Measurements from ENCODE around the gene GZMM. TPM values are rescaled to one million over a fixed set of nuclear protein-coding genes. Genes with fewer than 3 reads are reported as not detected.

The GZMM gene
- total RNA-seq: not detected in 2 replicates

GRCh38 chr19:543910-544608, at the start of gene GZMM:
GZMM (plus strand) TSS chr19:544053; CDS start chr19:544072, 19 bp downstream.

DNA sequence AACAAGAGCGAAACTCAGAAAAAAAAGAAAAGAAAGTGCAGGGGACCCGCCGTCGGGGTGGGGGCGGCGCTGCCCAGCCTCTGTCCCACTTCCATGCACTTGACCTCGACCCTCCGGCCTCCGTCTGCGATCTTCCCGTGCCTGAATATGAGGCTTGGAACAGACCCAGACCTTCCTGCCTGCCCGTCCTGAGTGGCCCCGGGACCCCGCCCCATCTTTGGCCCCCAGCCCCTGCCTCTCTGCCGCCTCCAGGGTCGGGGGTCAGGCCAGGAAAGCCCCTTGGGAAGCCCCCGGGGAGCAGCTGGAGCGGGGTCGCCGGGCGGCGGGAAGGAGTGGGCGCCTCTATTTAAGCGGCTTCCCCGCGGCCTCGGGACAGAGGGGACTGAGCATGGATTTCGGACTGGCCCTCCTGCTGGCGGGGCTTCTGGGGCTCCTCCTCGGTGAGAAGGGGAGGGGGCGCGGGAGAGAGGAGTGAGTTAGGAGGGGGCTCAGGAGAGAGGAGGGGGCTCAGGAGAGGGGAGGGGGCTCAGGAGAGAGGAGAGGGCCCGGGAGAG, 47.7 kb upstream of the GZMM start, which contains the start of gene MADCAM1:
Gene MADCAM1 (plus strand): TSS at position 375 of the 554 bp plus-strand sequence. CDS start 14 bp downstream, at position 389.

DNA sequence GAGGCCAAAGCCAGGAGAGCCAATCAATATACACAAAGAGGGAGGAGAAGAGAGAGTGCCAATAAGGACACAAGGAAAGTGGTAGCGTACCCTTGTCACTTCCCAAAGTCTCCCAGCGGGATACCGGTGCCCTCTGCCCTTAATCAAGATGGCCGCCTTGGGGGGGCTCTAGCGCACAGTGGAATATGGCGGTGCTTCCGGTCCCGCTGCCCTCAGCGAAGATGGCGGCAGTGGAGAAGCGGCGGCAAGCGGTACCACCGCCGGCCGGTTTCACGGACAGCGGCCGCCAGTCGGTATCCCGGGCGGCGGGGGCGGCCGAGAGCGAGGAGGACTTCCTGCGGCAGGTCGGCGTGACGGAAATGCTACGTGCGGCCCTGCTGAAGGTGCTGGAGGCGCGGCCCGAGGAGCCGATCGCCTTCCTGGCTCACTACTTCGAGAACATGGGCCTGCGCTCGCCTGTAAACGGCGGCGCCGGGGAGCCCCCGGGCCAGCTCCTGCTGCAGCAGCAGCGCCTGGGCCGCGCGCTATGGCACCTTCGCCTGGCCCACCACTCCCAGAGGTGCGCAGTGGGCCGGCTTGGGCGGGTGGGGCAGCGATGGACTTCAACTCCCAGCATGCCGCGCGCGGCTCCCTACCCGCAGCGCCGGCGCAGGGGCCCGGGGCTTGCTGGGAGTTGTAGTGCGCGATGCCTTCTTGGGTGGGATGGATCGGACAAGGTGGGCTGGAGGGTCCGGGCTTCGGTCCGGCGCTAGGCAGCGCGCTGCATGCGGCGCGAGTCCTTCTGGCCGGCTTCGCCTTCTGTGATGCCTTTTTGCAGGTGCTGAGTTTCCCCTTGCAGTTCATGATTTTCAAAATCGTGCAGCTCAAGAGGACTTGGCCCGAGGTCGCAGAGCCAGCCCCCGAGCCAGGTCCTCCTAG, 36.3 kb upstream of the GZMM start, which contains the start of gene TPGS1:
Gene TPGS1 (plus strand): TSS at position 212 of the 918 bp plus-strand sequence. CDS start 10 bp downstream, at position 222.

GRCh38 chr19:531753-532560, 11.9 kb upstream of the GZMM start, which contains the start of gene CDC34:
CDC34 (plus strand) TSS chr19:531760; CDS start chr19:531932, 172 bp downstream.

DNA sequence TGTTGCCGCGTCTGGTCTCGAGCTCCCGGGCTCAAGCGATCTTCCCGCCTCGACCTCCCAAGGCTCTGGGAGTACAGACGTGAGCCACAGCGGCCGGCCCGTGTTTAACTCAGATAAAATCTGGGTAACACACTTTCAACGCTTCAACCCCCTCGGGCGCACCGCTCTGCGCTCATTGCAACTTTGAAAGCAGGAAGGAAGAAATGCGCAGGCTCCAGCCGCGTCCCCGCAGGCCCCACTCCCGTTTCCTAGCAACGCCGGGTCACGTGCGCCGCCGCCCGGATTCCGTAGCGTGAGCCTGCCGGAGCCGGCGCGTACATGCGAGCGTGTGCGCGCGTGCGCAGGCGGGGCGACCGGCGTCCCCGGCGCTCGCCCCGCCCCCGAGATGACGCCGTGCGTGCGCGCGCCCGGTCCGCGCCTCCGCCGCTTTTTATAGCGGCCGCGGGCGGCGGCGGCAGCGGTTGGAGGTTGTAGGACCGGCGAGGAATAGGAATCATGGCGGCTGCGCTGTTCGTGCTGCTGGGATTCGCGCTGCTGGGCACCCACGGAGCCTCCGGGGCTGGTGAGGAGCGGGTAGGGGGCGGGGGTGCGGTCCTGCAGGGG, 28.4 kb downstream of the GZMM start, which contains the start of gene BSG:
Gene BSG (plus strand): TSS at position 457 of the 603 bp plus-strand sequence. CDS start 39 bp downstream, at position 496.

DNA sequence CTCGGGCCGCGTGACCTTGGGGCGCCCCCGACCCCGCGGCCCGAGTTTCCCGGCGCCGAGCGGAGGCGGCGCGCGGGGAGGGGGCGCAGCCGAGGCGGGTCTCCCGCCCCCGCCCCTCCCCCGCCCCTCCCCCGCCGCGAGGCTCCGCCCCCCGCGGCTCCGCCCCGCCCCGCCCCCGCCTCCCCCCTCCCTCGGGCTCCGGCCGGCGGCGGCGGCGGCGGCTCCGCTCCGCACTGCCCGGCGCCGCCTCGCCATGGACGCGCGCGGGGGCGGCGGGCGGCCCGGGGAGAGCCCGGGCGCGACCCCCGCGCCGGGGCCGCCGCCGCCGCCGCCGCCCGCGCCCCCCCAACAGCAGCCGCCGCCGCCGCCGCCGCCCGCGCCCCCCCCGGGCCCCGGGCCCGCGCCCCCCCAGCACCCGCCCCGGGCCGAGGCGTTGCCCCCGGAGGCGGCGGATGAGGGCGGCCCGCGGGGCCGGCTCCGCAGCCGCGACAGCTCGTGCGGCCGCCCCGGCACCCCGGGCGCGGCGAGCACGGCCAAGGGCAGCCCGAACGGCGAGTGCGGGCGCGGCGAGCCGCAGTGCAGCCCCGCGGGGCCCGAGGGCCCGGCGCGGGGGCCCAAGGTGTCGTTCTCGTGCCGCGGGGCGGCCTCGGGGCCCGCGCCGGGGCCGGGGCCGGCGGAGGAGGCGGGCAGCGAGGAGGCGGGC, 46.0 kb downstream of the GZMM start, which contains the start of gene HCN2:
Gene HCN2 (plus strand): TSS at position 189 of the 703 bp plus-strand sequence. CDS start 65 bp downstream, at position 254.

Other genes starting within 250 kb of the GZMM start
- 13.2 and 17.6 TPM in 2 replicates for gene MIER2, start 199.3 kb upstream of the GZMM start, total RNA-seq
- gene C2CD4C, start 134.9 kb upstream of the GZMM start, total RNA-seq: 0.18 and 0.38 TPM in 2 replicates
- gene SHC2, start 83.0 kb upstream of the GZMM start, total RNA-seq: 2.6 and 4.5 TPM in 2 replicates
- gene MADCAM1, start 47.6 kb upstream of the GZMM start, total RNA-seq: under 0.01 TPM in 1 of 2 replicates, not detected in the other
- gene TPGS1, start 36.6 kb upstream of the GZMM start, total RNA-seq: 26.5 and 27.4 TPM in 2 replicates
- gene CDC34, start 12.3 kb upstream of the GZMM start, total RNA-seq: 107 and 112 TPM in 2 replicates
- 281 and 352 TPM in 2 replicates for gene BSG, start 28.5 kb downstream of the GZMM start, total RNA-seq
- gene HCN2, start 45.8 kb downstream of the GZMM start, total RNA-seq: 0.63 and 2.9 TPM in 2 replicates
- gene POLRMT, start 89.5 kb downstream of the GZMM start, total RNA-seq: 26.4 and 40.2 TPM in 2 replicates
- gene FGF22, start 95.8 kb downstream of the GZMM start, total RNA-seq: 0.09 TPM in 1 of 2 replicates, not detected in the other
- gene RNF126, start 119.2 kb downstream of the GZMM start, total RNA-seq: 23.8 and 28.8 TPM in 2 replicates
- gene FSTL3, start 132.3 kb downstream of the GZMM start, total RNA-seq: 19.2 and 77.1 TPM in 2 replicates
- not detected in 2 replicates for gene PRSS57, start 151.4 kb downstream of the GZMM start, total RNA-seq
- gene PALM, start 164.9 kb downstream of the GZMM start, total RNA-seq: 2.8 and 6.8 TPM in 2 replicates
- under 0.01 TPM in 1 of 2 replicates, not detected in the other for gene MISP, start 207.1 kb downstream of the GZMM start, total RNA-seq

All from endothelial cell of coronary artery (primary cell).